NCI-H128 (cell line): Measurements from ENCODE around the gene MAZ.

Source experiments
- DNase-seq: peaks from one replicate; lab custom pipeline; 2025; ENCODE audit not compliant: unreplicated experiment; lab: John Stamatoyannopoulos, UW

Gene MAZ

GRCh38 chr16:29852654-29853053 lies 46.3 kb downstream of the MAZ start:
- no peak for DNase-seq

- DNase-seq, result no peak
Measured at GRCh38 chr16:29854520-29855100, 48.3 kb downstream of the MAZ start.

DNA sequence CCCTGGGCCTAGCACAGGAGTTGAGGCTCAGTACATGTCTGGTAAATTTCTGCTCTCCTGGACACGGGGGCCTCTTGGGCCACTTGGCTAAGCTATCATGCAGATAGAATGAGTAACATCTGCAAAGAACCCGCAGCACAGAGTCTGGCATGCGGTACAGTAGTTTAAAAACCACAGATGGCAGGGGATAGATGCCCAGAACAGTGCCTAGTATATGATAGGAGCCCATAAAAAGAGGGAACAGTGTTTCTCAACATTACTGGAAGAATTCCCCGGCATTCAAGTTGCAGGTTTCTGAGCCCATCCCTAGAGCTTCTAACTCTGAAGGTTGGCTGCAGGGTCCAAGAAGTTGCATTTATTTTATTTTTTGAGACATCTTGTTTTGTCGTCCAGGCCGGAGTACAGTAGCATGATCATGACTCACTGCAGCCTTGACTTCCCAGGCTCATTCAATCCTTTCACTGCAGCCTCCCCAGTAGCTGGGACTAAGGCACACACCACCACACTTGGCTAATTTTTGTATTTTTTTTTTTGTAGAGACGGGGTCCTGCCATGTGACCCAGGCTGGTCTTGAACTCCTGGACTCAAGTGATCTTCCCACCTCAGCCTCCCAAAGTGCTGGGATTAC lies 50.9 kb downstream of the MAZ start:
- DNase-seq, result no peak

GRCh38 chr16:29858149-29858849 lies 52.0 kb downstream of the MAZ start:
- DNase-seq, result no peak

DNA sequence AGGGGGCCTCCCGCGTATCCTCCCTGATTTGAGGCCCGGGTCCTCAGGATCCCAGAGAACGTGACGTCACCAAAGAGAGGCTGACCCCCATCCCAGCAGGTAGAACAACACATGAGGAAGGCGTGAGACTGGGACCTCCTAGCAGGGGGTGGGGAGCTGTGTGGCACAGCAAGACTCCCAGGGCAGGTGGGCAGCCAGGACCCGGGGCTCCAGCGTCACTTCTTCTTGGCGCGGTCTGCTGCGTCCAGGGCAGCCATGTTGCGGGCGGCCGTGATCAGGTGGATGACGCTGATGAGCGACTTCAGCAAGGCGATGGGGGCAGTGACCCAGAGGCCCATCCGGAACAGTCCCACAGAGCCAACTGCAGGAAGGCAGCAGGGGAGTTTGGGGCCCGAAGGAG lies 52.6 kb downstream of the MAZ start:
- DNase-seq, result no peak

DNA sequence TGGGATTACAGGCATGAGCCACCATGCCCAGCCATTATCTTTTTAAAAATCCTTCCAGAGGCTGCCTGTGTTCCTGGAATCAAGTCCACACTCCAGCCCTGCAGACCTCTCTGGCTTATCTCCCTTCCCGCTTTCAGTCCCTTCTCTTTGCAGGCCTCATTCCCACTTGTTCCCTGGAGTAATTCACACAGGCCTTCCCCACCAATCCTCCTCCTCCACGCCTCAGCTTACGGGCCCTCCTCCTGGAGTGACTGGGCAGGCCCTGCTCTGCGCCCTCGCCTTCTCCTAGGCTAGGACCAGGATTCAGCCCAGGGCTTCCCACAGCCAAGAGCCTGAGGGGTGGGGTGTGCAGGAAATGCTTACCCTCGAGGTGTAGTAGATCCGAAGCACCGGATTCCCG lies 53.9 kb downstream of the MAZ start:
- no peak for DNase-seq
